Ishikawa (cell line): ENCODE results near the gene POT1.

ENCODE experiments used
- CEBPB ChIP-seq: IDR thresholded peaks from 2 replicates; pipeline ENCODE4 v1.6.1; 2012
- CREB1 ChIP-seq: IDR thresholded peaks from 2 replicates; pipeline ENCODE4 v1.6.1; 2012; ENCODE audit warnings: low read depth
- EGR1 ChIP-seq: IDR thresholded peaks from 2 replicates; pipeline ENCODE4 v1.6.1; 2012
- EP300 ChIP-seq: IDR thresholded peaks from 2 replicates; pipeline ENCODE4 v1.6.1; 2012; ENCODE audit warnings: borderline replicate concordance
- FOXM1 ChIP-seq: IDR thresholded peaks from 2 replicates; pipeline ENCODE4 v1.6.1; 2012; ENCODE audit warnings: low read depth, borderline replicate concordance
- MAX ChIP-seq: IDR thresholded peaks from 2 replicates; pipeline ENCODE4 v1.6.1; 2012
- NFIC ChIP-seq: IDR thresholded peaks from 2 replicates; pipeline ENCODE4 v1.6.1; 2012
- RAD21 ChIP-seq: IDR thresholded peaks from 2 replicates; pipeline ENCODE4 v1.6.1; 2012; ENCODE audit warnings: low read depth
- REST ChIP-seq: IDR thresholded peaks from 2 replicates; pipeline ENCODE4 v1.6.1; 2012; ENCODE audit warnings: low read depth, mild to moderate bottlenecking
- TAF1 ChIP-seq: IDR thresholded peaks from 2 replicates; pipeline ENCODE4 v1.6.1; 2012; ENCODE audit warnings: low read depth, mild to moderate bottlenecking
- TCF12 ChIP-seq: IDR thresholded peaks from 2 replicates; pipeline ENCODE4 v1.6.1; 2012; ENCODE audit warnings: low read depth
- TEAD4 ChIP-seq: IDR thresholded peaks from 2 replicates; pipeline ENCODE4 v1.6.1; 2012
- USF1 ChIP-seq: IDR thresholded peaks from 2 replicates; pipeline ENCODE4 v1.6.1; 2012
- YY1 ChIP-seq: IDR thresholded peaks from 2 replicates; pipeline ENCODE4 v1.6.1; 2012; ENCODE audit warnings: low read depth
- ZBTB7A ChIP-seq: IDR thresholded peaks from 2 replicates; pipeline ENCODE4 v1.6.1; 2012; ENCODE audit warnings: low read depth

The POT1 gene

GRCh38 chr7:124879103-124879502 lies 50.5 kb downstream of the POT1 start:
- TF ChIP-seq FOXM1 (no peak), TEAD4 (no peak), ZBTB7A (no peak), MAX (no peak), CREB1 (no peak), USF1 (no peak), REST (no peak), NFIC (no peak), TAF1 (no peak), CEBPB (no peak), EP300 (no peak), RAD21 (no peak), YY1 (no peak), EGR1 (no peak), TCF12 (no peak)

GRCh38 chr7:124874644-124875163 lies 54.9 kb downstream of the POT1 start:
- no peak for TF ChIP-seq CEBPB
- TF ChIP-seq CREB1 = no peak
- TF ChIP-seq ZBTB7A = no peak
- no peak for TF ChIP-seq NFIC
- TF ChIP-seq EP300 = no peak
- TF ChIP-seq EGR1 = no peak
- no peak for TF ChIP-seq MAX
- TF ChIP-seq TCF12 = no peak
- no peak for TF ChIP-seq RAD21
- TF ChIP-seq FOXM1 = no peak

GRCh38 chr7:124857672-124858235 lies 71.9 kb downstream of the POT1 start:
- TF ChIP-seq YY1 (no peak), REST (no peak), MAX (no peak), EP300 (no peak), TCF12 (no peak), CREB1 (no peak), TEAD4 (no peak), FOXM1 (no peak), NFIC (no peak), ZBTB7A (no peak), EGR1 (no peak), TAF1 (no peak), USF1 (no peak), RAD21 (no peak), CEBPB (no peak)

GRCh38 chr7:124856299-124856888 lies 73.2 kb downstream of the POT1 start:
- TF ChIP-seq FOXM1 (no peak), RAD21 (peak; percentile 47)

GRCh38 chr7:124843336-124843735 lies 86.3 kb downstream of the POT1 start:
- TF ChIP-seq CEBPB = no peak
- no peak for TF ChIP-seq EP300
- no peak for TF ChIP-seq NFIC
- TF ChIP-seq RAD21 = no peak
- TF ChIP-seq ZBTB7A = no peak
- TF ChIP-seq TCF12 = no peak

GRCh38 chr7:124840435-124840834 lies 89.2 kb downstream of the POT1 start:
- TF ChIP-seq FOXM1 = no peak
- TF ChIP-seq USF1 = no peak
- TF ChIP-seq CEBPB = no peak
- peak; percentile 21; the same call in 1 of the 2 replicates for TF ChIP-seq RAD21
- TF ChIP-seq TEAD4 = no peak
- no peak for TF ChIP-seq NFIC
- no peak for TF ChIP-seq TCF12
- no peak for TF ChIP-seq ZBTB7A
